Activated naive CD4-positive, alpha-beta T cell treated with anti-CD3 and anti-CD28 coated beads, Interleukin-2, amount 50 U/mL, for 16 hours (primary cell): ENCODE results near the gene PHLDB2.

Source experiments
- DNase-seq: peaks from one replicate; pipeline ENCODE4 v3.0.0-alpha.2; 2020

PHLDB2 gene

DNA sequence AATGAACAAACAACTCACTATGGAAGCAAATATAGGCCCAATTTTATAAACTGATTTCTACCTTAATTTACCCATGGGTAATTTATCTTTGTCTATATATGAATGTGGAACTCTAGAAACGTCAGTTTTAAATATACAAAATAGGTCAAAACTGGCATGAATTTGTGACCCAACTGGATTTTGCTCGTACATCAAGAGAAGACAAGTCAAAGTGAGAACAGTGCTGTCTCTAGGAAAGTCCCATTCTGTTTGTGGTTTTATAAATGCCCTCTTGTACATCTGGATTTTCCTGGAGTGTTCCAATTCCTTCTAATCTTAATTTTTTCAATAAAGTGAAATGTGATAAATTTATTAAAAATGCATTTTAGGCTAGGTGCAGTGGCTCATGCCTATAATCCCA lies 69.5 kb downstream of the PHLDB2 start:
- DNase-seq, result no peak

DNA sequence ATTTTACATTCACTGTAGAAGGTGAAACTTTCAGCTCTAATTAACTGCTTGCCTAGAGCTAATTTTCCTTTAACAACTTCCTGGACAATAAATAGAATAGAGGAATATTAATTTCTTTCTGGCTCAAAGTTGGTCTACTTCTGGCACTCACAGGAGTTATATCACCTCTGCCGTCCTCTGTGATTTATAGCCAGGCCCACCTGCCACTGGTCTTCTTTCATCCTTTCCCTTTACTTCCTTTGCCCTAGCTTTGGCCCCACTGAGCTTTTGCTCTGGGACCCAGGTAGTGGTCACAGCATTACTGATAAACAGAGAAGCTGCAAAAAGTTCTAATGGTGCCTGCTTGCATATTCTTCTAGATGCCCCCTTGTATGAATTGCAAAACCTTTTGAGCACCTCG lies 70.4 kb downstream of the PHLDB2 start:
- no peak for DNase-seq

DNA sequence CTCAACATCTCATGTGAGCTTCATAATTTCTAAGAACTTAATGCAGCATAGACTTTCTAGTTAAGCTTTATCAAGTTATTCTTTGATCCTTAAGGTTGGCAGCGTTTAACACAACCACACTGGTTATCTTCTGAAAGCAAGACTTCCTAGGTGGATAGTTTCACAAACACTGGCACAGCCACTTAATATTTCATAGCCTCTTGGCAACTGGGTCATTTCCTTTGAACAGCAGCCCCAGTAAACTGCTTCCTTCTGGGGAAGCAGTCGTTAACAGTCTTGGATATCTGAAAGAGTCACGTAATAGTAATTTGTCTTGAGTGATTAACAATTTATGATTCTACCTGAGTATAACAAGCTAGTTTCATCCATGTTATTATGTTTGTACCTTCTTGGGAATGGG lies 73.9 kb downstream of the PHLDB2 start:
- no peak for DNase-seq

DNA sequence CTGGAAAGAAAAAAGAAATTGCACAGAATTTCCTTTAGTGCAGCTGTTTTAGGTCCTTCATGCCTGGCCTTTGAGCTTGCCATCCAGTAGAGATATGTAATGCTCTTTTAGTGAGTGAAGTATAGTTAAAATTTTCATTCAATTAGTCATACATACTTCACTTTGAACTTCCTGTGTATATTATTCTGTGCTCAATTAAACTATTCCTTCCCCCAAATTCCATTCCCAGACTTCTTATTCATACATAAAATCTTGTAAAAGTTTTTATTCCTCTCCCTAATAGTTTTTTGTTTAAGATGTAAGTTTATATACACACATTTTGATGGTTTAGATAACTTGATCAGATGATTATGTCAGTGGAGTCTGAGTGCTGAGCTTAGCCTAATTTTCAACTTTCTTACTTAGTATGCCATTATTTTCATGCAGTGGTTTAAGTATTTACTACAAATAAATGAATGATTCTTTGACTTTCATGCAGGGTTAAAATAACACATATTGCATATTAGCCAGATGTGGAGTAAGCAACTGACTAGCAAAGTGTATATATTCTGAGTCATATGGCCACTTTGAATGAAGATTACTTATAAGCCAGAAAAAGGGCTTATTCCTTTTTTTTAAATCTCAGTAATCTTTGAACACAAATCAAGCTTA lies 77.3 kb downstream of the PHLDB2 start:
- DNase-seq, result no peak

DNA sequence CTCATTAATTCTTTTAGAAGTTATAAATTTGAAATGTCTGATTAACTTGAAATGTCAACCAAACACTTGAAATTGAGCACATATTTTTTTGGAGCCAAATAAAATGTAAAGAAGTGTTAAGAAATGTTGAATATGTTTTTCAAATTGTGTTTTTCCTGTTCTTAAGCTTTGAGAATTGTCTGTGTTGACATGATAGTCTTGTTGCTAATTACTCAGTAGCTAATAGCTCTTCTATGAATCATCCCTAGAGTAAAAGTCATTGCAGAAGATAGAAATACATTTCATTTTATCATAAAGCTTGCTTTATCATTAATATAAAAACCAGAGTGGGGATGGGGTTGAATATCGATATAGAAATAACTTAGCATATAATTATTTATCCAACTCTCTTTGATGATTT lies 77.9 kb downstream of the PHLDB2 start:
- no peak for DNase-seq

DNA sequence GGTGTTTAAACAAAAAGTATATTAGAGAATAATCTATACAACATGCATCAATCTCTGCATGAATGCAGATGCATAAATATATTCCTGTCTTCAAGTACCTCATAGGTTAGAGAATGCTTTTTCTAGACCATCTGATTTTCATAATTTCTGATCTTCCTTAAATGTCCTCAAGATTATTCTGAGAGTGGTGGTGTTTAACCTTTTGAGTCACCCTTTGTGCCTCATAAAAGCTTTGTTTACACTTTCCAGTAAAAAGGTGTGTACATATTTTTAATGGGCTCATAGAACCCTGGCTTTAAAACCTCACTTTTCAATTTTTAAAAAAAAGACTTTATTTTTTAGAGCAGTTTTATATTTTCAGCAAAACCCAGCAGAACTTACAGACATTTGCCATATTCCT lies 78.8 kb downstream of the PHLDB2 start:
- DNase-seq, result no peak

DNA sequence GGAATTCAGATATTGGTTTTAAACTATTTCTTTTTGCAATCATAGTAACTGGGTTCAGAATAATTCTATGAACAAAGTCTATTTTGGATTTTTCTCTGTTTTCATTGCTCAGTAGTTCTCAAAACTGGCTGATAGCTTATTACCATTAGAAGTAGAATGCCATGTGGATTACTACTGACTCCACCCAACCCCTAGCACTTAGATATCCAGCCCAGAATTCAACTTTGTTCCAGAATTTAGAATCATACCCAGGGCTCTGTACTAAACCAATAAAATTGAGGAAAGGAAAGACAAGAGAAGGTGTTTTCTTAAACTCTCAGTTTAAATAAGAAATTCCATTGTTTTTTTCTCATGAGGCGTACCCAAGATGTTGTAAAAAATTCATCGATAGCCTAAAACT lies 80.8 kb downstream of the PHLDB2 start:
- DNase-seq, result no peak

DNA sequence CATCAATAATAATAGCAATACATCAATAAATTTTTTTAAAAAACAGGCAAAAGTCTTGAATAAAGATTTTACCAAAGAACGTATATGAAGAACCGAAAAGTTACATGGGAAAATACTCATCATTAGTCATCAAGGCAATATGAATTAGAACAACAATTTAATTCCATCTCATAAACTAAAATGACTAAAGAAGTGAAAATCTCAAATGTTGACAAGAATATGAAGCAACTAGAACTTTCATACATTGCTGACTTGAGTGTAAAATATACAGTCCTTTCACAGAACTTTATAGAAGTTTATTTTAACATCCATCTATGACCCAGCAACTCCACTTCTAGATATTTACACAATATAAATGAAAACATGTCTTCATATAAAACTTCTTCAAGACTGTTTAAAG lies 84.5 kb downstream of the PHLDB2 start:
- DNase-seq, result no peak

DNA sequence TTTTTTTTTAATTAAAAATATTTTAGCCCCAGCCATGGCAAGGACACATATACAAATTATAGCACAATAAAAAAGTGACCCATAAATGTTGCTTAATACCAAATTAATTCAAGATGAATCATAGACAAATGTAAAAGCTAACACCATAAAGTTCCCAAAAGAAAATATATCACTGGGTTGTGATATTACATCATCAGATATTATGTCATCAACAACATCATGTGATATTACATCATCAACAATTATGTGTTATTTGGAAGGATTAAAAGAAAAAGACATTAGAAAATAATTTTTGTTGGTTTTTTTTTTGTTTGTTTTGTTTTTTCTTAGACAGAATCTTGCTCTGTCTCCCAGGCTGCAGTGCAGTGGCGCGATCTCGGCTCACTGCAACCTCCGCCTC lies 85.3 kb downstream of the PHLDB2 start:
- no peak for DNase-seq

DNA sequence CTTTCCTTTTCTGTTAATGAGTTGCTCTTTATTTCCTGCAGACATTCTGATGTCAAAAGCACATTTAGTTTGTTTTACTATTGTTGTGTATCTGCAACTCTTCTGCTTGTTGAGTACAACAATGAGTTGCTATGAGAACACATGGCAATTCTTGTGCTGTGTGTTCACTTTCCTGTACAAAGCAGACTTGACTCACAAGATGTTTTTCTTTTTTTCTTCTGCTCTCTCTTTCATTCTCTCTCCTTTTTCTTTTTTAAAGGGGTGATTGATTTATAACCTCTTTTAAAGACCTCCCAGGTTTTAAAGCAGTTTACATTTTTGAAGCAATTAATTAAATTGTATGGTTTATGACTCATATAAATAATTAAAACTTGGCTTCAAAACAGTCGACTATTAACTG lies 88.2 kb downstream of the PHLDB2 start:
- DNase-seq, result no peak

DNA sequence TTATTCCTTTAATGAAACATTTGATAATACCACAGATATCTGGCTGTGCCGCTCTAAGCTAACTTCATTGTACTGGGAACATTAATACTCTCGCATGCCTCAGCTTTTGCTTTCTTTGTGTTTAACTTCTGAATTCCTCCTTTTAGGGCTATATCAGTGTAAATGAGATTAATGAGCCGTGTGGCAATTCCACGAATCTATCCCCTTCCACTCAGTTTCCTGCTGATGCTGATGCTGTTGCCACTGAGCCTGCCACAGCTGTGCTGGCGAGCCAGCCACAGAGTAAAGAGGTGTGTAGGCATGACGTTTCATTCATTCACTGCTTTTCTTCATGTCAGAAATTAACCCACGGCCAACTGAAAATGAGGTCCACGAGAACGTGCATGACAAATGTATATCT lies 89.7 kb downstream of the PHLDB2 start:
- no peak for DNase-seq

DNA sequence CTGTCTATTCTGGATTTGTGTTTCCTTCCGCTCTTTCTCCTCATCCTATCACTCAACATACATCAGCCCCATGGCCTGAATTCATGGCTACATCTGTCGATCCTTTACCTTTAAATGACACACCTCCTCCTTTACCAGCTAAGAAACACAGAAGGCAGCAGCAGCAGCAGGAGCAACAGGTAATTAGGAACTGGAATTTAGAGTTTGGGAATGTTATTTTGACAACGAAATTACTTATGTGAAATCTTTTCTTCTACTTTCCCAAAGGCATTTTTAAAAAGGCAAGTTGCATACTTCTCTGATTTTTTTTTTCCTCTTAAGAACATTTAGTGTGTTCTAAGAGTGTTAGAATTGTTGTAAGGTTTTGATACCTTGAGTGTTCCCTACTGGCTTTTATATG lies 90.6 kb downstream of the PHLDB2 start:
- no peak for DNase-seq

DNA sequence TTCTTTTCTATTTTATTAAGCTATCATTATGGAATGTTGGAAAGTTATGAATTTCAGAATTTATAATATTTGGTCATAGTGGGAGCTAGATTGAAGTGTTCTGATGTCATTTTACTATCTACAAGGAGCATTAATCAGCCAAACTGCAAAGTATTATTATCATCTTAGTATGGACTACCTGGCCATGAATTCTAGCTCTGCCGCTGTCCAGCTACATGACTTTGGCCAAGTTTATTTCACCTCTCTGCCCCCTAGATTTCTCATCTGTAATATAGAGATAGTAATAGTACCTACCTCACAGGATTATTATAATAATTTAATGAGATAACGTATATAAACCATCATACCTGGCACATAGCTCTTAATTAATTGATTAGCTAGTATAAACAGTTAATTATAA lies 92.0 kb downstream of the PHLDB2 start:
- DNase-seq, result no peak

DNA sequence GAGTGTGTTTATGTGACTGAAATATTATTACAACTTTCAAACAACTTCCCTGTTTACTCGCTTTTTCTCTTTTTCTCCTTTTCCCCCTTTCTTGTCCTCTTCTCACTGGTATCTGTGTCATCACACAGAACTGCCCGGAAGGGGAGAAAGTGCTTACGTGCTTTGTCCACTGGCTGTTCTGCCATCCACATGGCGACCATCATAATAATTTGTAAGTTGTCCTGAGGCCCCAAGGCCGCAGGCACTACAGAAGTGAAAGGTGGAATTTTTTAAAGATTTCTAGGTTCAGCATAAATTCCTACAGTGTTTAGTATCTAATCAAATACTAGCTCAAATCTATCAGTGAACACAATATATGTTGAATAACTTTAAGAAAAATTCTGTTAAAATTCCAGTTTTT lies 93.0 kb downstream of the PHLDB2 start:
- DNase-seq, result no peak

DNA sequence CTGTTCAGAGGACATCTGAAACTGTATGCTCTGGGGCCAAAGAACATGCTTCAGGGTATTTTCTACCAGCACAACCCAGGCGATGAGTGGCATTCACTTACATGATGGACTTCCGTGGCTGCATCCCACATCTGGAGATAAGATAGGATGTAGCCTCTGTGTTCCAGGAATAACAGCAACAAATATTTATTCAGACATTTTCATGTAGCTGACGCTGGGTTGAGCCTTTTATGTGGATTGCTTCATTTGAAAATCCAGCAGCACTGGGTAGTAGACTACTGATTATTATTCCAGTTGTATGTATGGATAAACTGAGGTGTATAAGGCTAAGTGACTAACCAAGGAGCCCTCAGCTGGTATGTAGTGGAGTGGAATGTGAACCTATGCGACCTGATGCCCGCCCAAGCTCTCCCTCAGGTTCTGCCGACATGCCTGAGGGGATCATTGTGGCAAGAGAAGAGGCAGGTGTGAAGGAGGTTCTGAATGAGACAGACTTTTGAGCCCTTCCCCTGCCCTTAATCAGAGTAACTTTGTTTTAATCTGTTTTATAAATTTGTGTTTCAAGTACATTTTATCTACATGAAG lies 93.9 kb downstream of the PHLDB2 start:
- DNase-seq, result no peak

DNA sequence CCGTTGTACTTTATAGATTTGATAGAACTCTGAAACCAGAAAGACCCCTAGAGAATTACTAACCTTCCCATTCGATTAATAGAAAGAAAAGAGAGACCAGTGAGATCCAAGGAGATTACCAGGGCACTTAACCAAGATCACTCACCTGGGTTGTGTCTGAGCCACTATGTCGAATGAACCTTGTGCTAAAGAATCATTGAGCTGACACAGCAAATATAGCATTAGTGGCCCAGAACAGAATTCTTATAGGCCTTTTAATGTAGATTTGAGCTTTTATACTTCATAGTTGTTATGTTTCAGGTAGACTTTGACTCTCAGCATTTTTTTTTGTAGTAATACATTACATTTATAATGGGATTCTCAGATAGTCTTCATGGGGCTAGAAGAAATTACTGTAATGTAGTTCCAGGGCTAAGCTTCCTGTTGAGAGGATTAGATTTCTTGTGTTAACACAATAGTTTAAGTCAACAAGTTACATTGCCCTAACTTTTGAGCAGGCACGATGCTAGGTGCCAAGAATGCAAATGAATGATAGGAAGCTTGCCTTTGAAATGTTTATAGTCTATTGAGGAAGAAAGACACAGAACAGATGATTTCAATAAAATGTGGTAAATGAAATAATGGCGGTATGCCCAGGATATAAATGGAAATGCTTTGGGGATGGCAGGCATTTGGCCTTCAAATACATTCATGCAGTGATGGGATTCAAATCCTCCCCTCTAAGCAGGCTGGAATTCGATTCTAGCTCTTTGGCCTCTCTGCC lies 95.3 kb downstream of the PHLDB2 start:
- DNase-seq, result no peak

DNA sequence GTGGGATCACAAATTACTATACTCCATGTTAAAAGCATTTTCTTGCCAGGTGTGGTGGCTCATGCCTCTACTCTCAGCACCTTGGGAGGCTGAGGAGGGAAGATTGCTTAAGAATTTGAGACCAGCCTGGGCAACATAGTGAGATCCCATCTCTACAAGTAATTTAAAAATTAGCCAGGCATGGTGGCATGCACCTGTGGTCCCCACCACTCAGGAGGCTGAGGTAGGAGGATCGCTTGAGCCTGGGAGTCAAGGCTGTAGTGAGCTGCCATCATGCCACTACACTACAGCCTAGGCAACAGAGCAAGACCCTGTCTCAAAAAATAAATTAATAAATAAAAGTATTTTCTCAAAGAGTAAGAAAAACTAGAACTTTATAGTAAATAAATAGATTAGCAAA lies 96.8 kb downstream of the PHLDB2 start:
- DNase-seq, result no peak

DNA sequence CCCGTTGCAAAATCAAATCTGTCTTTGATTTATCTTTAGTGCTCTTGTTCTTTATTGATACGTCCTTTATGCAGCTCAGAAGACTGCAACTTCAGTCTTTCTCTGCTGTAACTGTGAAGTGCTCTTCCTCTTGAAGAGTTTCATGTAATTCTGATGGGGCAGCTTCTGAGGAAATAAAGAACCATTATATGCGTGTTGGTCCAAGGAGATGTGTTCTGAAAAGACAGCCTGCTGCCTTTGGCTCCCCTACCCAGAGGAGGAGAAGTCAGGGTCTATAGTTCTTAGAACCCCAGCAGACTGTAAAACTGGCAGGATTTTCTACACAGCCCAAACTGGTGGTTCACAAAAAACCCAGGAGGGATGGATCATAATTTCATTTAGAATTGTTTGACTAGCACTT lies 97.4 kb downstream of the PHLDB2 start:
- no peak for DNase-seq

DNA sequence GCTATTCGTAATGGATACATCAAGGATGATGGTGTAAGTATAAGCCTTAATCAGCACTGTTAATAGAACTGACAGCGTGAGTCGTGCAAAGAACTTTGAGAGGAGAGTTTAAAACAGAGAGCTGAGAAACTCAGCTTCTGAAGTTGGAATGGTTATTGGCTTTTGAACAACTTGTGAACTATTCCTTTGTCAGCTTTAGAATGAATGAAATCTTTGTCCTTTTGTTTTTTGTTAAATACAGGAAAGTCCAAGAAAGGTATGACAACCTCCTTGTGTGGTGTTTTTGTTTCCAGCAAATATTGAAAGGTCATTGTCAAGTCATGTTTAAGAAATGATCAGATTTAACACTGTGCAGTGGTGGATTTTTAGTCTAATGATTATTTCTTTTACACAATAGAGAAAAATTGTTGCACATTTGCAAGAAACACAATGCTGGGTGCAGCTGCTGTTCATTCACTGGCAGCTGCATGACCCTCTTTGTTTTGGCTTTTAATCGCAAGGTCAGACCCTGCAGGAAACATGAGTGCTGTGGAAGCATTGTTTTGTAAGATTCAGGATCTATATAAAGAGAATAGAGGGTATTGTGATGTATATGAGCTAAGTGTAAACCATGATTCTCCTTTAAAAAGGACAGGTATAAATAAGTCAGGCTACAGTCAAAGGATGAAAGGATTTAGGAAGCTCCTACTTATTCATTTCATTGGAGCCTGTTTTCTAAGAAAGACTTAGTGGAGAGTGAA lies 98.1 kb downstream of the PHLDB2 start:
- DNase-seq, result no peak

DNA sequence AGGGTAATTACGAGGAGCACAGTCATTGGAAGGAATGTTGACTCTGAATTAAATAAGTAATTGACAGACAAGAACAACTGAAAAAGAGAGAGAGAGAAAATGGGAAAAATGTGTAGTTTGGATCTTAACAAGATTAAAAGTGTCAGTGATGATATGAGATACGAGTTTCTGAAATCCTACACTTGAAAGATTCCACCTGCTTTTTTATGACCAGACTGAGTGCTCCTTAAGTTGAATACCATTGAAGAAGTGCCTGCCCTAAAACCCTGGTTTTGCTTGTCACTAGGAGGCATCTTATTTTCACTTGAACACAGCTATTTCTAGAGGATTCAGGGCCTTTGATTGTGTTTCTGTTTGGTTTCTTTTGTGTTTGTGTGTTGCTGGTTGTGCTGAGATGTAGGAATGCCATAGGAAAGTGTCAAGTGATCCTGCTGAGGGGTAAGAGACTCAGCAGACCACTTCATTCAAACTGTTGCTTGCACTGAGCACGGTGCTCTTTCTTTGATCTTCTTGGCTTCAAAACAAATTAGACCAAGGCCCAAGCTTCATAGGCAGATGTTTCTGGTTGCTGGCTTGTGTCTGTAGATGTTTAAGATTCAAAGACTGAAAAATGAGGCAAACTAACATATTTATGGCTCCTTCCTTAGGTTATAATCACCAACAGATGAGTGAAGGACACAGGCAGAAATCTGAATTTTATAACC lies 102.5 kb downstream of the PHLDB2 start:
- DNase-seq, result no peak

DNA sequence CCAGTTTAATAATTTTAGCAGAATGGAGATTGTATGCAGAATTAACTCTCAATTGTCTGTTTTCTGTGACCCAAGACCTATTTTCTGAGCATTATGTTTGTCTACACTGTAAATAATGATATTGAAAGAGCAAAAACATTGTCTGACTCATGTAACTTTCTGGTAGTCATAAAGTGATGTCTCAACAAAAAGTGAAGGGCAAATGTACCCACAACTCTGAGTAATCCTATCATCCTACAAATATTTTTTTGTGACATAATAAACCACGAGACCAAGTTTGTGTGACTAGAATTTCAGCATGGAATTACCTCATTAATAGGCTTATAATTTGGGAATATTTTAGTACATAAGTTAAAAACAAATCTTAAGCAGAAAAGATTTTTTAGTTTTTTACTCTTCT lies 104.4 kb downstream of the PHLDB2 start:
- no peak for DNase-seq

DNA sequence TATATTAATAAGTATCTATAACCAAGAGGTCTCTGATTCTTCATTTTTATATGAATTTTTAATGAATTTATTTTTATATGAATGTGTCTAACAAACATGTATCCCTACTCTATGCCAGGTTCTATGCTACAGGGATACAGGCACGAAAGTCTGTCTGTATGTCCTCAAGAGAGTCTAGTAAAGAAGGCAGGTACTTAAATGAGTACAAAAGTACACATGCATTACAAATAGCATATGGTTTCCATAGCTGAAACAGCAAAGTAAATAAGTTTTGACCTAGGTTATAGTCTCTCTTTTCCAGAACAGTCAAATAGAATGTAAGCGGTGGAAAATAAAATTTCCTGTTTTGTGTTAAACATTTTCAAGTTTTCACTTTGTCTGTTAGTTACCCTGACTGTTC lies 106.4 kb downstream of the PHLDB2 start:
- no peak for DNase-seq

DNA sequence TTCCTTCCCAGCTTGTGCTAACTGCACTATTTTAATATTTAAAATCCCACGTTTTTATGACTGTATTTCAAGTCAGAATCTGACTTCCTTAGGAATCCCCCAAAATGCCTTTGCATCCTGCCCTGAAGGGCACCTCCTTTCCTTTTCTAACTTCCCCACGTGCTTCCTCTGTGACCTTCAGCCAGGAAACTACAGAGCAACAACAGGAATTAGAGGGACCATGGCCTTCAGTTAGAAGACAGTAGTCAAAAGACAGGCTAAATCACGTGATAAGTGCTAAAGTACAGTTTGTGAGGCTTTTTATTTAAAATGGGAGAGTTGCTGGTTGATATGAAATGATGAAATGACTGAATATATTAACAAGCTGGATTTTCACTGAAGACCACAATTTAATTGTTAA lies 108.0 kb downstream of the PHLDB2 start:
- no peak for DNase-seq
